NCI-H2227 (cell line): ENCODE measurements around the gene DYNLT2B.
"Not testable (repeated sequence)": the region's sequence is repeated elsewhere in the genome, so short reads cannot be mapped to it uniquely, and the experiment has no call there.

Experiments
- DNase-seq: peaks from one replicate; lab custom pipeline; 2025; ENCODE audit not compliant: unreplicated experiment; lab: John Stamatoyannopoulos, UW

DYNLT2B gene

DNA sequence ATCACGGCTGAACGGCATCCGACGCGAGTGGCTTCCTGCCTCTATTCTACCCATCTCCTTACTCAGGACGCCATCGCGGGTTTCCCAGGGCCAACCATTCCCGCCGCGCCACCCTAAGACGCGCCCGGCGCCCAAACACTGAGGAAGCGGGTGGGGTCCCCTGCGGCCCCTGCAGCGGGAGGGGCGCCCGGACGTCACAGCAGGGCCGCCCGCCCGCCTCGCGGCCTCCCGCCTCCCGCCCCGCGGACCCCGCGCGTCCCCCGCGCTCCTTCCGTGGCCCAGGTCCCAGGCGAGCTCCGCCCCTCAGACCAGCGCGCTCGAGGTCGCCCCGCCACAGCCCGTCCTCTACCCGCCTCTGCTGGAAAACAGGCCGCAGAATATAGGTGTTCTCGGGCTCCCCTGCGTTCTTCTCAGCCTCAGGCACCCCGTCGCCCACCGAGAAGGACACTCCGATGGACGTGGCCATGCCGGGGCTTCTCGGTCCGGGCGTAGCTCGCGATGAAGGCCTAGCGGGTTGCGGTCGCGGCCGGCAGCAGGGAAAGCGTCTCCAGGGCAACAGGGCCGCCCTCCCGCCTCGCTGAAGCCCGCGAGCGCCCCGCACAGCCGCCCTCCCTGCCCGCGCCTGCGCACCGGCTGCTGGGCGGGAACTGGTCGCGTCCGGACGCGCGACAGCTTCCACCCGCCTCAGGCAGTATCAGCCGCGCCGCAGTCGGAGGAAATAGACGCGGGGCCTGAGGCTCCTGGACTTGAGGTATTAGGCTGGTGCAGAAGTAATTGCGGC is at the start of gene DYNLT2B:
Gene DYNLT2B, minus strand, starts transcription at position 554 of the 781 bp plus-strand sequence. Its CDS starts 88 bp downstream, at position 466.
- peak; percentile 95 for DNase-seq

DNA sequence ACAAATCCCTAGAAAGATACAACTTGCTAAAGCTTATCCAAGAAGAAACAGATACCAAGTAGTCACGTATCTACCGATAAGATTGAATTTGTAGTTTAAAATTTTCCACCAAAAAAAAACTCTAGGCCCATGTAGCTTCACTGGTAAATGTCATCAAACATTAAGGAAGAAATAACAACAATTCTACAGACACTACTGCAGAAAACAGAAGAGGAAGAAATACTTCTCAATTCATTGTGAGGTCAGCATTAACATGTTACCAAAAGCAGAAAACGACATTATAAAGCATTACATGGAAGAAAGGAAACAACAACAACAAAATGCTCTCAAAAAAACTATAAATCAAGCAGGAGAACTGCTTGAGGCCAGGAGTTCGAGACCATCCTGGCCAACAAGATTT is 47.7 kb upstream of the DYNLT2B start:
- DNase-seq = no peak

DNA sequence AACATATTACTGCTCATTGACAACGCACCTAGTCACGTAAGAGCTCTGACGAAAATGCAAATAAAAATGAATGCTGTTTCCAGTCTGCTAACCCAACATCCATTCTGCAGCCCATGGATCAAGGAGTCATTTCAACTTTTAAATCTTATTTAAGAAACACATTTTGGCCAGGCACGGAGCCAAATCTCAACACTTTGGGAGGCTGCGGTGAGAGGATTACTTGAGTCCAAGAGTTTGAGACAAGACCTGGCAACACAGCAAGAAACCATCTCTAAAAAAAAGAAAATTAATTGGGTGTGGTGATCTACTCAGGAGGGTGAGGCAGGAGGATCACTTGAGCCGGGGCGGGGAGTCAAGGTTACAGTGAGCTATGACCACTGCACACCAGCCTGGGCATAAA is 42.5 kb upstream of the DYNLT2B start:
- DNase-seq = no peak

DNA sequence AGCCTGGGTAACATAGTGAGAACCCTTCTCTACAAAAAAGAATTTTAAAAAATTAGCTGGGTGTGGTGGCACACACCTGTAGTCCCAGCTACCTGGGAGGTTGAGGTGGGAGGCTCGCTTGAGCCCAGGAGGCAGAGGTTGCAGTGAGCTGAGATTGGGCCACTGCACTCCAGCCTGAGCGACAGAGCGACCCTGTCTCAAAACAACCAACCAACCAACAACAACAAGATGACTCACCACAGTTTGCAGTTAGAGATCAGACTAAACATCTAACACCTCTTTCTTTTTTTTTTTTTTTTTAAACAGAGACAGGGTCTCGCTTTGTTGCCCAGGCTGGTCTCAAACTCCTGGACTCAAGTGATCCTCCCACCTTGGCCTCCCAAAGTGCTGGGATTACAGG is 40.5 kb upstream of the DYNLT2B start:
- DNase-seq = not testable (repeated sequence)

DNA sequence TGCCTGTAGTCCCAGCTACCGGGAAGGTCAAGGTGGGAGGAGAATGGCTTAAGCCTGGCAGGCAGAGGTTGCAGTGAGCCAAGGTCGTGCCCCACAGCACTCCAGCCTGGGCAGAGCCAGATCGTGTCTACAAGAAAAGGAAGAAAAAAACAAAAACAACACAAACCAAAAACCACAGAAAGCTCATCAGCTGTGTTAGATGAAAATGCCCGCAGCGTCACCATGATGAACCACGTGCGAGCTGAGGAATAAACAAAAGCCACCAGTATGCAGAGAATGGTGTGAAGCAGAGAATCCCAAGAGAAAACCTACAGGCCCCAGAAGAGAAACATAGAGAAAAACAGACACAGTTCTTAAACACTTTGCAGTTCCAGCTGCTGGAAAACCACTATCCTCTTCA is 39.9 kb upstream of the DYNLT2B start:
- DNase-seq = no peak

DNA sequence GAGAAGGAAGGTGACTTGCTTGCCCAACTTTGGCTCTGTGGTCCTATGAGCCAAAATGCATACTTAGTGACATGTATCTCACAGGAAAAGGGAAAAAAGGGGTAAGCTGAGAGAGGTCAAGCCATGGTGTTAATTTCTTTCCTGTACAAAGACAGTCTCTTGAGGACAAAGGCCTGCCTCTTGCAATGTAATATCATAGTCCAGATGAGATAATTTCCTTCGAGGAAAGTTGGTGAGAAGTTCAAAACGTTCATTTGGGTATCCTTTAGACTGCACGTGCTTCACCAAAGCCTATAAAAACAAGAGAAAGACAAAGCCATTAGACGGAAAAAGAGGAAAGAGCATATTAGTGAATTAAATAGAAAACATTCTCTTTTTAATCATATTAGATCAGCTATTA is 38.5 kb upstream of the DYNLT2B start:
- DNase-seq = no peak

DNA sequence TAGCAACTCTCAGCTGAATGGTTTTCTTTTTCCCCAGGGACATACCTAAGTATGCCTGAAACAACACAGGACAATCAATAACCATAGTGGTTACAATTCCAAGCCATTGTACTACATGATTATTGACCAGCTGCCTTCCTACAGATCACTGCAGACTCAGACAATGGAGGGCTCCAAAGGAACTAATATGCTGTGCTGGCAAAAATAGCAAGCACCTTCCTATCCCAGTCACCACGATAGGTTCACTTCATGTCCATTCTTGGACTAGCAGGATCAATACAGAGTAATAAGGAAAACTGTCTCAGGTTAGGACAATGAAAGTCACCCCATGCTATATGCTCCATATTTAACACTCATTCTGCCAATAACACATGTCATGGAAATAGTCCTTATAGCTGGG is 37.6 kb upstream of the DYNLT2B start:
- no peak for DNase-seq

DNA sequence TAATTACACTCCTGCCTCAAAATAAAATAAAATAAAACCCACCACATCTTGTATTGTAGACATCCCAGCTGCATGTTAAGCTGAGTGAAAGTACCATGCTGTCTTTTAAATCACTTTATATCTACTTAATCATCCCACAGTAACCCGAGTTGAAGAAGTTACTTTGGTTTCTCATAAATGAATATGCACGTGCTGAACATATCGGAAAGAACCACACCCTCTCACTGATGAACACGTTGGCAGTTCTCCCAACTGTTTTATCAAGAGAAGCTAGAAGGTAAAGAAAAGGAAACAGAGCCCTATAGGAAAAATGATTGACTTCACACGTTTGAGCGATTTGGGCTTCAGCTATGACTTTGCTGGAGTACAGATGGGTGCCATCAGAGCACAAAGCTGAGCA is 36.1 kb upstream of the DYNLT2B start:
- no peak for DNase-seq

DNA sequence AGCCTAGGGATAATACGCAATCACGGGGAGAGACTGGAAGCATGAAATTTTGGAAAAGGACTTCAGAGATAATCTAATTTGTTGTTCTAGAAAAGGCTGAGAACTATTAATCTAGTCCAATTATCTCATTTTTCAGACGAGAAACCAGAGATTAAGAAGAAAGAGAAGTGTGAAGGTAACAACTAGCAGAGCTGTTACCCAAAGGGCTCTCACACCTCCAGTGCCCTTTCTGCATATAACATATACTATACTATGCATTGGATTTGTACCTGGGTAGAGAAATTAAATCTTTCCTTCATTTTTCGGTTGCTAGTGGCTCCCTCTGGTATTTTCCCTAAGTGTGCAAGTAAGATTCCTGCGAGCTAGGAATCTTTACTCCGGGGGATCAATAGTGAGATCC is 33.5 kb upstream of the DYNLT2B start:
- DNase-seq = no peak

DNA sequence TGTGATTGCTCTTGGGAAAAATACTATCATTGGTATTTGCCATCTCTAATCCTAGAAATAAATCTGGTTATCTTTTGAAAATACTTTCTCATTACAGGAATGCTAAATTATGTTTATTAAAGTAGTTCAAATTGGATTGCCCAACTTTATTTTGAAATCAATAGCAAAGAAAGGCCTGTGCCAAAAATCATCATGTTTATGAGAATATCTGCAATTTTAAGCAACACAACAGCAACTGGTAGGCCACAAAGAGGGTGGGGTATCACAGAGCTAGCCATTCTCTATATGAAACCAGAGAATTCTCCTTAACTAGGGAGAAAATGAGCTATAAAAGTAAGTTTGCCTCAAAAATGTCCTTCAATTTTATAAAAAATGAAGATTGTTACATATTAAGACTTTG is 32.0 kb upstream of the DYNLT2B start:
- DNase-seq = no peak

DNA sequence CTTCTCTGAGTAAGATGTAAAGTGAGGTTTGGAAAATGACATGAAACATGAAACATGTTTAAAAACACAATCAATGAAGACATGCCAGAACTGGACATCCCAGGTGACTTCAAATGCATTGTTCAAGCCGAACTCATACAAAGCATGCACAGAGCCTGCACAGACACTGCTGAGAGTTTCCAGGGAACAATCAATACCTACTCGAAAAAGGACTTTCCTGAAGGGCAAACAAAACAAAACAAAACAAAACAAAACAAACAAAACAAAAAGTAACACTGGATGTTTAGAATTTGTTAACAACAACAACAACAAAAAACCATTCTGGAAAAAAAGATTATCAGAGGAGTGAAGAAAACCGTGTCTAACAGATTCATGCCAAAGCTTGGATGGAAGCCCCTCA is 30.7 kb upstream of the DYNLT2B start:
- no peak for DNase-seq

DNA sequence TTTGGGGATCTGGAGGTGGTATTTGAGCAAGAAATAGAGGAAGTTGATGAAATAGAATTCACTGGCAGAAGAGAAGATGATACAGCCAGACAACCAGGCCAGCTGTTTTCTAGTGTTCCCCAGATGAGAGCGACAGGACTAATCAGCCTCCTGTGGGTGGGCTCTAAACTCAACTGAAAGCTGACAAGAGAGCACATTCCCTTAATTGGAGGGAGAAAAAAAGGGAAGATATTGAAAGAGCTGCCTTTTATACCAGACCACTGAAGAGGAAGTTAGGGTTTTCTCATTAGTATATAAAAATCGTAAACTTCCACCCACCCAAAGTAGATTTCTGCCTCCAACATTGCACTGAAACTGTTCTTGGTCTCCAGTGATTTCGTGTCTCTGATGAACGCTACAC is 26.6 kb upstream of the DYNLT2B start:
- no peak for DNase-seq

DNA sequence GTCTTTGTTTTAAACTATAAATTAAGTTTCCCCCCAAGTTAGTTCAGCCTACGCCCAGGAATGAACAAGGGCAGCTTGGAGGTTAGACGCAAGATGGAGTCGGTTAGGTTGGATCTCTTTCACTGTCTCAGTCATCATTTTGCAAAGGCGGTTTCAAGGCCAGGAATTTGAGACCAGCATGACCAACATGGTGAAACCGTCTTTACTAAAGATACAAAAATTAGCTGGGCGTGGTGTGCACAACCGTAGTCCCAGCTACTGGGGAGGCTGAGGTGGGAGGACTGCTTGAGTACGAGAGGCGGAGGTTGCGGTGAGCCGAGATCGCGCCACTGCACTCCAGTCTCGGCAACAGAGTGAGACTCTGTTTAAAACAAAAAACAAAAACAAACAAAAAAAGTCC is 25.9 kb upstream of the DYNLT2B start:
- not testable (repeated sequence) for DNase-seq

DNA sequence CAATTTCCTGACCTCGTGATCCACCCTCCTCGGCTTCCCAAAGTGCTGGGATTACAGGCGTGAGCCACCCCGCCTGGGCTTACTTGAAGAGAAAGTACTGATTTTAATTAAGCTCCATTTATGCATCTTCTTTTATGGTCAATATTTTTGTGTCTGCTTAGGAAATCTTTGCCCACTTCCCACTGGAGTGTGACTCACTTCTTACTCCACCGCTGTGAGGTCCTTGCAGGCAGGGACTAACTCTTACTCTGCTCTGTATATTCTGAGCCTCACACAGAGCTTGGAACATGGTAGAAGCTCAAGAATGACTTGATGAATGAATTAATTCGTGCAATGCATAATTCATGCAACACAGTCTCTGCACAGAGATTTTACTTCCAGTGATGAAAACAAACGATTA is 23.1 kb upstream of the DYNLT2B start:
- no peak for DNase-seq

DNA sequence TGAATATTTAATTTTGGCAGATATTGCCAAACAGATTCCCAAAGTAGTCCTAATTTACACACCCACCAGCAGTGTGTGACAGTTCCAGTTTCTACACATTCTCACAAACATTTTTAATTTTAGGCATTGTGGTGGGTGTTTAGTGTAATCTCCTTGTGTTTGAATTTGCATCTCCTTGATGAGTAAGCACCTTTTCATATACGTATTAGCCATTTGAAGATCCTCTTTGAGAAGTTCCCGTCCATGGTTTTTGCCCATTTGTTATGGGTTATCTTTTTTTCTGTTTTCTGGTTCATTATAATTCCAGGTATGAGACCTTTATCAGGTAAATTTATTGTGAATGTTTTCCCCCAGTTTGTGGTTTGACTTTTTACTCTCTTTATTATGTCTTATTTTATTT is 22.4 kb upstream of the DYNLT2B start:
- no peak for DNase-seq

DNA sequence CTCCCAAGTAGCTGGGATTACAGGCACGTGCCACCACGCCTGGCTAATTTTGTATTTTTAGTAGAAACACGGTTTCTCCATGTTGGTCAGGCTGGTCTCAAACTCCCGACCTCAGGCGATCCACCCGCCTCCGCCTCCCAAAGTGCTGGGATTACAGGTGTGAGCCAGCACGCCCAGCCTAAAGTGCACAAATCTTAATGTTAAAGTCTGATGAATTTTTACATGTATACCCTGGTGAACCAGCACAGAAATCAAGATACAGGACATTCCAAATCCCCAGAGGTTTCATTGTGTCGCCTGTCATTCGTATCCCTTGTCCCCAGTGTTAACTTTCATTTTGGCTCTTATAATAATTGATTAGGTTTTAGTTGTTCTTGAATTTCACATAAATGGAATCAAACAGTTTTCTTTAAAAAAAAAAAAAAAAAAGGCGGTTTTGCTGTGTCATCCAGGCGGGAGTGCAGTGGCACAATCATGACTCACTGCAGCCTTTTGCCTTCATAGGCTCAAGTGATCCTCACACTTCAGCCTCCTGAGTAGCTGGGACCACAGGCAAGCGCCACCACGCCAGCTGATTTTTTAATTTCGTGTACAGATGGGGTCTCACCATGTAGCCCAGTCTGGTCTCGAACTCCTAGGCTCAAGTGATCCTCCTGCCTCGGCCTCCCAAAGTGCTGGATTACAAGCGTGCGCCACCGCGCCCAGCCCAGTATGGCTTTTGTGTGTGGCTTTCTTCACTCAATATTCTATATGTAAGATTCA is 21.6 kb upstream of the DYNLT2B start:
- DNase-seq = no peak

DNA sequence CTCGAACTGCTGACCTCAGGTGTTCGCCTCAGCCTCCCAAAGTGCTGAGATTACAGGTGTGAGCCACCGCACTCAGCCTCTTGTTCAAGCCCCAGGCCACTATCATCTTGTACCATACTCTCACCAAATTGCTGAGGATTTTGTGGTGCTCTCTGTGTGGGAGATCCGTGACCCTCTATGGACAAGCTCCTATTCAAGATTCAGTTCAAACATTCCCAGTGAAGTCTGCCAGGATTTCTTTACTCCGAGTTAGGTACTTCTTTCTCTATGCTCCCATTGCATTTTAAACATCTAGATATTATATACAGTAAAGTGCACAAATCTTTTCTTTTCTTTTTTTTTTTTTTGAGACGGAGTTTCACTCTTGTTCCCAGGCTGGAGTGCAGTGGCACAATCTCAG is 21.0 kb upstream of the DYNLT2B start:
- no peak for DNase-seq

DNA sequence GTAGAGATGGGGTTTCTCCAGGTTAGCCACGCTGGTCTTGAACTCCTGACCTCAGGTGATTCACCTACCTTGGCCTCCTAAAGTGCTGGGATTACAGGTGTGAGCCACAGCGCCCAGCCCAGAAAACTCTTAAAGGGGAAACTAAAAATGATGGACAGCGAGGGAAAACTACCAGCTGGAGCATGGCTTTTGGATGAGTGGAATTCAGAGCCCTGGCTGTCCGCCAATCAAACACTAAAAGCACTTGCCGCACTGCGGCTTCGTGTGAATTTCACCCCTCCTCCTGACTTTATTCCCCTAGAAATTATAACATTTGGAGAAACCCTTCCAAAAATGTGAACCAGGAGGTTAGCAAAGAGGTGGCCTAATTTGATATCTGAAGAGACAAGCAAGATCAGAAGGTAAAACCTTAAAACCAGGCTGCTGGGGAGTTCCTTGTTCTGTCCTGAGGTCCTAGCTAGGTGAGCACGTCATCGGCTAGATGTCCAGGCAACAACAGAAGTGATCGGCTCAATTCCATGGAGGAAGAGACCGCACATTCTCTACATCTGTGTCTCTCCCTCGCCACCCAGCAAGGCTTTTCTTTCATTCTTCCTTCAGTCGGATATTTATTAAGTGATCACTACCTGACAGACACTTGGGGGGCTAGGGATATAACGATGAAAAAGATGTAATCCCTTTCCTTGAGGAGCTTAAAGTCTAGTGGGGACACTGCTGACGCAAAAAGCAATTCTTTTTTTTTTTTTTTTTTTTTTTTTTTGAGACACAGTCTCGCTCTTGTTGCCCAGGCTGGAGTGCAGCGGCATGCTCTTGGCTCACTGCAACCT is 18.5 kb upstream of the DYNLT2B start:
- no peak for DNase-seq

DNA sequence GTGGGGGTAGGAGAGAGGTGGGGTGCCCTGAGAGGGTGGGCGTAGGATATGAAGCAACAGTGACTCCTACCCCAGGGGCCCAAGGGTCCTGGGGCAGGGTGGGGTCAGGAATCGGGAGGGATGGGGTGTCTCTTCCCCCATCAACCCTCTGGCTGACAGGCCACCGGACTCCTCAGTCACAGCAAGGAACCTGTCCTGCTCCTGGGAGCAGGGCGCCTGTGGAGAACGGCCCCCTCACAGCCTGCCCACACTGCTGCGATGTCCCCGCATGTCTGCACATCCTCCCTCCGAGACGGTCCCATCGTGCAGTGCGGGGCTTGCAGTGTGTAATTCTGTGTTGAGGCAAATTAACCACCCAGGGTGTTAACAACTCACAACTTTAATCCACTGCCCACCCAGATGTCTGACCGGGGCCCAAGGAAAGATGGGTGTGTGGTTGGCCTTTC is 17.5 kb upstream of the DYNLT2B start:
- DNase-seq = peak; percentile 15

DNA sequence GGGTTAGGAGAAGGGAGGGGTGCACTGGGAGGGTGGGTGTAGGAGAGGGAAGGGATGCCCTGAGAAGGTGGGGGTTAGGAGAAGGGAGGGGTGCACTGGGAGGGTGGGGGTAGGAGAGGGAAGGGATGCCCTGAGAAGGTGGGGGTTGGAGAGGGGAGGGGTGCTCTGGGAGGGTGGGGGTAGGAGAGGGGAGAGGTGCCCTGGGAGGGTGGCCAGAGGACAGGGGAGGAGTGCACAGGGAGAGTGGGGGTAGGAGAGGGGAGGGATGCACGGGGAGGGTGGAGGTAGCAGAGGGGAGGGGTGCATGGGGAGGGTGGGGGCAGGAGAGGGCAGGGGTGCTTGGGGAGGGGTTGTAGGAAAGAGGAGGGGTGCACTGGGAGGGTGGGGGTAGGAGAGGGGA is 16.9 kb upstream of the DYNLT2B start:
- DNase-seq = no peak

DNA sequence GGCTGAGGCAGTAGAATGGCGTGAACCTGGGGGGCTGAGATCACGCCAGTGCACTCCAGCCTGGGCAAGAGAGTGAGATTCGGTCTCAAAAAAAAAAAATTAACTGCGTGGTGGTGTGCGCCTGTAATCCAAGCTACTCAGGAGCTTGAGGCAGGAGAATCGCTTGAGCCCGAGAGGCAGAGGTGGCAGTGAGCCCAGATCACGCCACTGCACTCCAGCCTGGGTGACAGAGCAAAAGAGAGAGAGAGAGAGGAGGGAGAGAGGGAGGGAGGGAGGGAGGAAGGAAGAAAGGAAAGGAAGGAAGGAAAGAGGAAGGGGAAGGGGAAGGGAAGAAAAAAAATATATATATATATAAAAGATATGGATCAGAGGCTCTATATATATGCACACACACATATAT is 14.1 kb upstream of the DYNLT2B start:
- DNase-seq = no peak

DNA sequence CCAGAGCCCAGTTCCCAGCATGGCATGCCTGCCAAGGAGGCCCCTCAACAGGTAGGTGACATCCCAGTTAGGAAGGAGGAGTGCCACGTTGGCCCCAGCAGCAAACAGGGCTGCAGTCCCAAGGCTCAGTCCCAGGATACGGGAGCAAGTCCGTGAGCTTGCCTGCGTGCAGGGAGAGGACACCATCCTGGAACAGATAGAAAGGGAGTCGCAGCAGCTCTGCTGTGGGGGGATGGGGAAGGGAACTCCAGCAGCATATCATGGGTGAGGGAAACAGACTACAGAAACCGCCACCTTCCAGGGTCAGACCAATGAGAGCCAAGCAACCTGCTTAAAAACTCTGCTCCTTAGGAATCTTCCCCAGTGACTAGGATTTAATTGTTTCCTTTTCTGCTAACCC is 9.4 kb upstream of the DYNLT2B start:
- no peak for DNase-seq
